H9 (cell line): ENCODE data around the gene EDAR. TPM values are rescaled to one million over a fixed set of nuclear protein-coding genes. Genes with fewer than 3 reads are reported as not detected.
A peak's percentile ranks its signal among the peaks of the same experiment; 100 is the strongest.

Source experiments
- DNase-seq: peaks from one replicate; pipeline ENCODE4 v3.0.0-alpha.2; 2017
- H2AFZ ChIP-seq: one replicate; pipeline ENCODE4 v1.6.1; 2013; ENCODE audit warnings: mild to moderate bottlenecking, low read length, control low read depth, moderate library complexity
- H2AK5ac ChIP-seq: 2 replicates; pipeline ENCODE4 v1.6.1; 2013; ENCODE audit warnings: low read length, control low read depth, mixed read lengths; ENCODE audit not compliant: insufficient read length
- H2BK120ac ChIP-seq: one replicate; pipeline ENCODE4 v1.6.1; 2013; ENCODE audit warnings: low read depth, mild to moderate bottlenecking, low read length, control low read depth, inconsistent platforms; ENCODE audit not compliant: poor library complexity, severe bottlenecking
- H2BK12ac ChIP-seq: 2 replicates; pipeline ENCODE4 v1.6.1; 2013; ENCODE audit warnings: low read length, control low read depth, mixed read lengths, low read depth; ENCODE audit not compliant: insufficient read length
- H2BK15ac ChIP-seq: 2 replicates; pipeline ENCODE4 v1.6.1; 2013; ENCODE audit warnings: low read depth, low read length, control low read depth
- H2BK20ac ChIP-seq: one replicate; pipeline ENCODE4 v1.6.1; 2013; ENCODE audit warnings: low read depth, mild to moderate bottlenecking, low read length, control low read depth, inconsistent platforms; ENCODE audit not compliant: poor library complexity, severe bottlenecking
- H2BK5ac ChIP-seq: 2 replicates; pipeline ENCODE4 v1.6.1; 2013; ENCODE audit warnings: low read length, control low read depth, mixed read lengths; ENCODE audit not compliant: insufficient read length
- H3K14ac ChIP-seq: 2 replicates; pipeline ENCODE4 v1.6.1; 2013; ENCODE audit warnings: low read length, control low read depth; ENCODE audit not compliant: insufficient read depth
- H3K18ac ChIP-seq: 2 replicates; pipeline ENCODE4 v1.6.1; 2013; ENCODE audit warnings: low read depth, mild to moderate bottlenecking, mixed read lengths, low read length, control low read depth; ENCODE audit not compliant: insufficient read length
- H3K23ac ChIP-seq: 2 replicates; pipeline ENCODE4 v1.6.1; 2013; ENCODE audit warnings: low read length, control low read depth, mixed read lengths, low read depth; ENCODE audit not compliant: insufficient read length
- H3K23me2 ChIP-seq: 2 replicates; pipeline ENCODE4 v1.6.1; 2013; ENCODE audit warnings: low read depth, mild to moderate bottlenecking, mixed read lengths, low read length, control low read depth; ENCODE audit not compliant: insufficient read length, poor library complexity, severe bottlenecking
- H3K27ac ChIP-seq: 2 replicates; pipeline ENCODE4 v1.5.1; 2013; ENCODE audit warnings: low read length, control low read depth, mixed read lengths, low read depth; ENCODE audit not compliant: insufficient read length
- H3K27me3 ChIP-seq: 2 replicates; pipeline ENCODE4 v1.6.1; 2013; ENCODE audit warnings: low read length, control low read depth, inconsistent platforms; ENCODE audit not compliant: insufficient read depth
- H3K4ac ChIP-seq: 2 replicates; pipeline ENCODE4 v1.6.1; 2013; ENCODE audit warnings: low read depth, mild to moderate bottlenecking, control low read depth, inconsistent platforms, low read length, moderate library complexity
- H3K4me1 ChIP-seq: 2 replicates; pipeline ENCODE4 v1.6.1; 2013; ENCODE audit warnings: low read length, control low read depth, inconsistent platforms; ENCODE audit not compliant: insufficient read depth
- H3K4me2 ChIP-seq: 2 replicates; pipeline ENCODE4 v1.6.1; 2013; ENCODE audit warnings: low read length, control low read depth, mixed read lengths; ENCODE audit not compliant: insufficient read length, insufficient read depth
- H3K56ac ChIP-seq: 2 replicates; pipeline ENCODE4 v1.6.1; 2013; ENCODE audit warnings: low read depth, mild to moderate bottlenecking, mixed read lengths, low read length, control low read depth; ENCODE audit not compliant: insufficient read length
- H3K79me1 ChIP-seq: 2 replicates; pipeline ENCODE4 v1.6.1; 2013; ENCODE audit warnings: low read depth, mild to moderate bottlenecking, moderate library complexity, low read length, control low read depth, inconsistent platforms; ENCODE audit not compliant: insufficient read depth, poor library complexity, severe bottlenecking
- H3K79me2 ChIP-seq: 2 replicates; pipeline ENCODE4 v1.6.1; 2013; ENCODE audit warnings: low read length, control low read depth, inconsistent platforms; ENCODE audit not compliant: insufficient read depth
- H3K9ac ChIP-seq: 2 replicates; pipeline ENCODE4 v1.6.1; 2013; ENCODE audit warnings: low read length, control low read depth, mixed read lengths; ENCODE audit not compliant: insufficient read length; ENCODE audit errors: extremely low read depth
- H3K9me3 ChIP-seq: one replicate; pipeline ENCODE4 v1.6.1; 2013; ENCODE audit warnings: low read depth, low read length, inconsistent platforms; ENCODE audit not compliant: control insufficient read depth
- H3T11ph ChIP-seq: one replicate; pipeline ENCODE4 v1.6.1; 2013; ENCODE audit warnings: mild to moderate bottlenecking, low read length, control low read depth, inconsistent platforms
- H4K20me1 ChIP-seq: one replicate; pipeline ENCODE4 v1.6.1; 2013; ENCODE audit not compliant: control insufficient read depth, insufficient read length, insufficient read depth
- H4K5ac ChIP-seq: 2 replicates; pipeline ENCODE4 v1.6.1; 2013; ENCODE audit warnings: low read depth, mild to moderate bottlenecking, mixed read lengths, low read length, control low read depth; ENCODE audit not compliant: insufficient read length
- H4K8ac ChIP-seq: replicated peaks from 2 replicates; pipeline ENCODE4 v1.6.1; 2013; ENCODE audit warnings: low read length, control low read depth, mixed read lengths, low read depth; ENCODE audit not compliant: insufficient read length
- H4K91ac ChIP-seq: 2 replicates; pipeline ENCODE4 v1.6.1; 2013; ENCODE audit warnings: low read depth, mild to moderate bottlenecking, moderate library complexity, mixed read lengths, low read length, control low read depth; ENCODE audit not compliant: insufficient read length
- H3K27ac Mint-ChIP-seq, 3 experiments: 2 replicates in 2 of 3; 3 replicates in 1 of 3; pipeline ENCODE4 v1.8.0; 2020 to 2021; ENCODE audit warnings: mixed read lengths in 3 of 3, mild to moderate bottlenecking in 1 of 3, moderate library complexity in 1 of 3
- H3K27me3 Mint-ChIP-seq: 2 replicates; pipeline ENCODE4 v1.8.0; 2021; ENCODE audit warnings: low read depth, mild to moderate bottlenecking, moderate library complexity, mixed read lengths
- H3K36me3 Mint-ChIP-seq, 3 experiments: 2 replicates in 2 of 3; 3 replicates in 1 of 3; pipeline ENCODE4 v1.8.0; 2020 to 2021; ENCODE audit warnings: low read depth in 3 of 3, mixed read lengths in 3 of 3; ENCODE audit not compliant: insufficient read depth in 1 of 3
- H3K4me1 Mint-ChIP-seq, 2 experiments: 2 replicates each; pipeline ENCODE4 v1.8.0; 2020; ENCODE audit warnings: mixed read lengths in 2 of 2
- H3K4me3 Mint-ChIP-seq, 2 experiments: 2 replicates in 1 of 2; 3 replicates in 1 of 2; pipeline ENCODE4 v1.8.0; 2020 to 2021; ENCODE audit warnings: mild to moderate bottlenecking in 2 of 2, mixed read lengths in 2 of 2, moderate library complexity in 1 of 2
- H3K9me3 Mint-ChIP-seq, 2 experiments: 2 replicates in 1 of 2; 3 replicates in 1 of 2; pipeline ENCODE4 v1.8.0; 2020; ENCODE audit warnings: mild to moderate bottlenecking in 2 of 2, mixed read lengths in 2 of 2, moderate library complexity in 1 of 2
- WGBS: extraction: QIAGEN DNeasy Blood & Tissue Kit; methylation state at CpG from one replicate; pipeline ENCODE4 v1.1.7; 2013; ENCODE audit warnings: missing lambda C conversion rate, low lambda C conversion rate, mixed read lengths; ENCODE audit not compliant: insufficient read length; ENCODE audit errors: extremely low coverage; 5-methylcytosine and 5-hydroxymethylcytosine counted together
- total RNA-seq: library from RNA; stranded (reverse); gene quantifications from 2 replicates; pipeline ENCODE4 v1.2.1, GENCODE V29; 2021
- TF ChIP-seq, protein P1 (sequence below): fragments of 200-600 bp; sonication (generic); conservative IDR thresholded peaks from 3 replicates; pipeline ENCODE4 v1.8.0; 2021; ENCODE audit warnings: antibody characterized with exemption, mild to moderate bottlenecking

EDAR gene
- total RNA-seq, 1 experiment from 2014 or later: not detected

DNA sequence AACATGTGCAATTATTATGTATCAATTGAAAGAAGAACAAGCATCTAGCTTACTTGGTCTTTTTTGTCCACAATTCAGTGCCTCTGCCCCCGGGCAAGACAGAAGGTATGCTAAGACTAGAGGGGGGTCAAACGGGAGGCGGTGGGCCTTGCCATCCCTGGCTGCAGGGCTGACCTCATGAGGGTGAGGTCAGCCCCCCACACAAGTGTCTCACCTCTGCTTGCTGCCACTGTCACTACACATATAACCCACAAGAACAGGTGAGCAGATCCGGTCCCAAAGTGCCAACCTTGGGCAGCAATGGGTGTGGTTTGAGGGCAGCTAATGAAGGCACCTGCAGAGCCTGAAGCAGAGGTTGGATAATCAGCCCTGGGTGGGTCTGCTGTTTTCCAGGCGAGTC lies 71.5 kb downstream of the EDAR start:
- Histone ChIP-seq H3K9me3 (no peaks in the 10 kb centered on the region), H4K5ac (no peak overlapping the region), H2BK15ac (no peak overlapping the region), H3K23me2 (no peaks in the 10 kb centered on the region), H3T11ph (no peak overlapping the region), H2BK20ac (no peak overlapping the region), H2BK5ac (no peak overlapping the region), H3K4ac (no peak overlapping the region), H3K79me1 (no peaks in the 10 kb centered on the region), H3K27ac (no peak overlapping the region), H2BK120ac (no peak overlapping the region), H3K4me1 (no peaks in the 10 kb centered on the region), H2AK5ac (no peak overlapping the region), H3K4me2 (no peak overlapping the region), H3K27me3 (no peaks in the 10 kb centered on the region), H4K8ac (no peak overlapping the region), H3K18ac (no peak overlapping the region), H4K91ac (no peak overlapping the region), H2BK12ac (no peak overlapping the region), H3K14ac (no peak overlapping the region), H3K23ac (no peak overlapping the region), H3K9ac (no peak overlapping the region), H4K20me1 (no peaks in the 10 kb centered on the region), H3K56ac (no peak overlapping the region), H2AFZ (no peak overlapping the region), H3K79me2 (no peaks in the 10 kb centered on the region)
- no peak overlapping the region for H3K27ac Mint-ChIP-seq
- H3K27me3 Mint-ChIP-seq: peaks cover 1% of the 10 kb centered on the region; the same call in 1 of the 2 replicates
- H3K9me3 Mint-ChIP-seq: no peaks in the 10 kb centered on the region
- TF ChIP-seq, protein P1, sequence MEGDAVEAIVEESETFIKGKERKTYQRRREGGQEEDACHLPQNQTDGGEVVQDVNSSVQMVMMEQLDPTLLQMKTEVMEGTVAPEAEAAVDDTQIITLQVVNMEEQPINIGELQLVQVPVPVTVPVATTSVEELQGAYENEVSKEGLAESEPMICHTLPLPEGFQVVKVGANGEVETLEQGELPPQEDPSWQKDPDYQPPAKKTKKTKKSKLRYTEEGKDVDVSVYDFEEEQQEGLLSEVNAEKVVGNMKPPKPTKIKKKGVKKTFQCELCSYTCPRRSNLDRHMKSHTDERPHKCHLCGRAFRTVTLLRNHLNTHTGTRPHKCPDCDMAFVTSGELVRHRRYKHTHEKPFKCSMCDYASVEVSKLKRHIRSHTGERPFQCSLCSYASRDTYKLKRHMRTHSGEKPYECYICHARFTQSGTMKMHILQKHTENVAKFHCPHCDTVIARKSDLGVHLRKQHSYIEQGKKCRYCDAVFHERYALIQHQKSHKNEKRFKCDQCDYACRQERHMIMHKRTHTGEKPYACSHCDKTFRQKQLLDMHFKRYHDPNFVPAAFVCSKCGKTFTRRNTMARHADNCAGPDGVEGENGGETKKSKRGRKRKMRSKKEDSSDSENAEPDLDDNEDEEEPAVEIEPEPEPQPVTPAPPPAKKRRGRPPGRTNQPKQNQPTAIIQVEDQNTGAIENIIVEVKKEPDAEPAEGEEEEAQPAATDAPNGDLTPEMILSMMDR: no peak
- H3K4me3 Mint-ChIP-seq: no peak overlapping the region
- DNase-seq: peak; percentile 3
- H3K4me1 Mint-ChIP-seq: peaks cover 2 to 18% of the 10 kb centered on the region in 2 experiments; a peak in 3 of 4 replicates
- no CpG with 5 or more reads among the region's 5 CpGs for WGBS
- no peaks in the 10 kb centered on the region for H3K36me3 Mint-ChIP-seq
